Right ventricle myocardium superior (tissue), 1 donor: ENCODE data around the gene USF1. TPM values are rescaled to one million over a fixed set of nuclear protein-coding genes. Genes with fewer than 3 reads are reported as not detected.
A peak's percentile ranks its signal among the peaks of the same experiment; 100 is the strongest.
"Not testable (repeated sequence)": the region's sequence is repeated elsewhere in the genome, so short reads cannot be mapped to it uniquely, and the experiment has no call there.

Experiments
- ATAC-seq: fragments of 200-7000 bp; cut with Tn5 transposase; one replicate; pipeline ENCODE4 v1.9.1; 2020; ENCODE audit warnings: mild to moderate bottlenecking; ENCODE audit not compliant: poor library complexity
- DNase-seq: peaks from one replicate; pipeline ENCODE4 v3.0.0-alpha.2; 2020
- intact Hi-C: fragments of 100-400 bp; cut with DNase I; formaldehyde crosslinking; loops from one replicate; pipeline ENCODE4 v1.11.2; 2022
- total RNA-seq: library from RNA; stranded (reverse); fragmentation: NEBNext Ultra II Directional; extraction: Animal tissue kit (Norgen Biotek cat#: 25700); gene quantifications from one replicate; pipeline ENCODE4 v1.2.1, GENCODE V29; 2021
- donor health status: DM: no; HTN: yes; CAD: no; lungs with severe emphysema.

USF1 gene
- total RNA-seq, 1 donor from 2014 or later, result 28.4 TPM

- intact Hi-C loops, result no loop called here
- ATAC-seq (no peak), DNase-seq (no peak)
These were observed 34.9 kb upstream of the USF1 start for GRCh38 chr1:161080441-161081405.

GRCh38 chr1:161079436-161080110 lies 33.8 kb upstream of the USF1 start:
- DNase-seq (no peak), ATAC-seq (no peak)
- intact Hi-C loops, result no loop called here

- DNase-seq, result no peak
- no peak for ATAC-seq
- intact Hi-C loops, result no loop called here
These were observed 31.6 kb upstream of the USF1 start for GRCh38 chr1:161077426-161077825.

DNA sequence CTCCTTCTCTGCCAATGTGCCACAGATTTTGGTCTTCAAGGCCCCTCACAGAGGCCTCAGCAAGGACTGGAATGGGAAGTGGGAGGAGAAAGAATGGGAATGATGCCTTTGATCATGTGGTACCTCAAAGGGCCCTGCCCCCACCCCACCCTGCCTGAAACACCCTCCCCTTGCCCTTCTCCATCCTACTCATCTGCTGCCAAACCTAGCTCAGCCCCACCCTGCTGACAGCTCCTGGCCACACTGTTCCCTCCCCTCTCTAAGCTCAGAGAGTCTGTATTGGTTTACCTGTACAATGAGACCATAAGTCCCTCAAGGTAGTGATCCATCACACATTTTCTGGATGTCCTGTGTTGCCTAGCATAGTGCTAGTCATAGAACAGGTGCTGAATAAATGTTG lies 30.6 kb upstream of the USF1 start:
- ATAC-seq, result no peak
- no peak for DNase-seq
- intact Hi-C loops, result no loop called here

GRCh38 chr1:161074676-161075368 lies 29.0 kb upstream of the USF1 start:
- intact Hi-C loops, result no loop called here
- no peak for DNase-seq
- ATAC-seq, result no peak

DNA sequence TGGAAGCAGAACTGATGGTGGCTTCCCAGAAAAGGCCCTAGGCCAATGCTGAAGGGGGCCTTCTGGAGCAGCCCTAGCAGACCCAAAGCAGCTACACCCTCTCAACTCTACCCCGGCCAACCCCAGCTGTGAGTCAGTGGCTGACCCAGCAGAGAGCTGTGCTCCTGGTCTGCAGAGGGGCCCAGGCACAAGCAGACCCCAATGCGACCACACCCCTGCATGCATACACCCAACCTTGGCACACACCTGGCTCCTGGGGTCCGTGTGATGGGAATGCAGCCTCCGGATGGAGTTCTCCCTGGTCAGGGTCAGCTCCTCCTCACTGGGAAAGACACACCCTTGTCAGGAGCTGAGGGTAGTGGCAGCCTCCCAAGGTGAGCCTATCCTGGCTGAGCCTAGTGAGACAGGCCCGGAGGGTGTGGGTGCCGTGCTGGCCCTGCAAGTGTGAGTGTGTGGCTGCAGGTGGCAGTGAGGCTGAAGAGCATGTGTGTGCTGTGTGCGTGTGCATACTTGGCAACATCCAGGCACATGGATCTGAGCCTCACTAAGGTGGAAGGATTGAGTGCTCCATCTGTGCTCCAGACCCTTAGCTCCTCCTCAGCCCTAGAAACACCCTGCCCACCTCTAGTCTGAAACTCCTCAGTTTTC lies 27.8 kb upstream of the USF1 start:
- ATAC-seq (no peak), DNase-seq (no peak)
- intact Hi-C loops, result no loop called here

DNA sequence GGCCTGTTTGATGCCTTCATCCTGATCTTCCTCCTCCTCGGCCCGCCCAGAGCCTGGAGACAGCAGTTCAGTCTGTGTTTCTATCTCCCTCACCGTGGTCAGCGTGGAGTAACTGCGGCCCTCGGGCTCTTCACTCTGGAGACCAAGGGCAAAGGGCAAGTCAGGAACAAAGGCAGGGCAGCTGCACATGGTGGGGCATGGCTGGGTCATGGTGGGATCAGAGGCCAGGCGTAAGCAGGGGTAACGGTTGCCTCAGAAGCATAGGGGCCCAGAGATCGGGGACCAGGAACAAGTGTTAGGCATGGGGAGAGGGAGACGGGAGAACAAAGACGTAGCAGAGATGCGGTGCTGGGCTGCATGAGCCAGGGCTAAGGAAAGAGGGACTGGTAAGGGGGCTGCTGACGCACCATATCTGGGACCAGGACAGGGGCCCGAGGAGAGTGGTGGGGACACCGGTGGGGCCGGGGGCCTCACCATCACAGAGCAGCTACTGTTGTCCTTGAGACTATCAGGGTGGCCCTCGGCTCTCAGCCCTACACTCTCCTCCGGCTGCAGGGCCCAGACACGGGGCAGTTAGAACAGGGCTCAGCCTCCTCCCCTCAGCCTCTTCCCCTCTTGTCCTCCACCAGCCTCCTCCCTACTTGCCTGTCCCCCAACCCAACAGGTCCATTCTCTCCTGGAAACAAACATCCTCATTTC lies 27.1 kb upstream of the USF1 start:
- intact Hi-C loops, result no loop called here
- DNase-seq (no peak), ATAC-seq (no peak)

DNA sequence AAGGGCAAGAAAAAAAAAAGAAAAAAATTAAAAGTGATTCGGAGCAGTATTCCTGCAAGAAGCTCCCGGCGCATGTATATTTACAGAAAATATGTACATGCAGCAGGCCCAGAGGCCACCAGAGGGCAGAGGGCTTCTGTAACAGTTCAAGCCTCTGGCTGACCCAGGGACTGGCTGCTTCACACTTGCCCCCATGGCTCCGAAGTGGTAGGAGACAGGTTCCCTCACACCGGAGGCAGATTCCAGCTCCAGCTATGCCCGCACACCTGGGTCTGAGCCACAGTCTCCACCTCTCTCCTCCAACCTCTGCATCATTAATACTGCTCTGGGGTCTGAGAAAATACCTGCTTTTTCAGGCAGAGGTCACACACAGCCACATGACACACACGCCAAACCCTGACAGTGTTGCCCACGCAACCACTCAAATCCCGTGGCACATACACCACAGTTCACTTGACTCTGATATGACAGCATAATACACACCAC lies 26.2 kb upstream of the USF1 start:
- intact Hi-C loops, result no loop called here
- DNase-seq, result peak; percentile 82
- peak; percentile 58 for ATAC-seq

DNA sequence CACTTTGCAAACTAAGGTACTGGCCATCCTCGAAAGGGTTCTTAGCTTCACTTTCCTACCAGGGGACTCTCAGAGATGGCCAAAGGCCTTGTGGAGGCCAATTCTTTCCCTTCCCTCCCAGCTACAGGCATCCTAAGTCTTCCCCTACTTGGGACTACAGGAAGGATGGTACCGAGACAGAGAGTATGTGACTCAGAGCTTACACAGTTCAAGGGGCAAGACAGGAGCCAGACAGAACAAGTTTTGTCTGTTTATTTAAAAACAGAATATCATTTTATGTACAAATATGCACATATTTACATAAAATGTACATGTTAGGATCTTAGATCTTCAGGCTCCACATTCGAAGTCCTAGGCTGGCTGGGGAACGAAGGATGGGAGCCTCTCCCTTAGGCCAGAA lies 25.0 kb upstream of the USF1 start:
- intact Hi-C loops, result no loop called here

DNA sequence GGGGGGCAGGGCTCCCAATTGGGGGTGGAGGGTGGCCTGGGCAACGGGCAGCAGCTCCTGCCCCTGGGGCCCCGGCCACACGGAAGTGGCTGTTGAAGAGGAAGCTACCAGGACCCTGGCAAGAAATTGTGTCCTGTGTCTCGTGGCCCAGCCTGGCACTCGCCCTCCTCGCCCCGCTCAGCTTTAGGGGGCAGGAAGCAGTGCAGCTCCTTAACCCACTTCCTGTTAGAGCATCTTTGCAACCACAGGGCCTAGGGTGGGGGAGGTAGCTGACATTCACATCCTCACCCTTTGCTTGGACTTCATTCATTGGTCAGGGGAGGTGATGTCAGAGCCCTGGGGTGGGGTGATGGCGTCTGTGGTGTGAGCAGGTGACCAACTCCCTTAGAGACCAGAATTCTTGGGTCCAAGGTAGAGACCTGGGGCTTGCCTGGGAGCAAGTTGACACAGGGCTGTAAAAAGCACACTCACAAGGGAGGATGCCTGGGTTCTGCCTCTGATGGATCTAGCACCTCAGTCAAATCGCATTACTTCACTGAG lies 24.0 kb upstream of the USF1 start, which contains the start of gene ARHGAP30:
Gene ARHGAP30, minus strand, starts transcription at position 161 of the 540 bp plus-strand sequence. CDS start 267 bp downstream, outside the sequence.
- ATAC-seq (peak; percentile 74), DNase-seq (peak; percentile 82)
- intact Hi-C loops, result no loop called here

More for the DNA sequence above, 25.0 kb upstream of the USF1 start:
- DNase-seq (no peak), ATAC-seq (no peak)

GRCh38 chr1:161069241-161069640 lies 23.5 kb upstream of the USF1 start:
- intact Hi-C loops, result no loop called here
- DNase-seq (no peak), ATAC-seq (no peak)

DNA sequence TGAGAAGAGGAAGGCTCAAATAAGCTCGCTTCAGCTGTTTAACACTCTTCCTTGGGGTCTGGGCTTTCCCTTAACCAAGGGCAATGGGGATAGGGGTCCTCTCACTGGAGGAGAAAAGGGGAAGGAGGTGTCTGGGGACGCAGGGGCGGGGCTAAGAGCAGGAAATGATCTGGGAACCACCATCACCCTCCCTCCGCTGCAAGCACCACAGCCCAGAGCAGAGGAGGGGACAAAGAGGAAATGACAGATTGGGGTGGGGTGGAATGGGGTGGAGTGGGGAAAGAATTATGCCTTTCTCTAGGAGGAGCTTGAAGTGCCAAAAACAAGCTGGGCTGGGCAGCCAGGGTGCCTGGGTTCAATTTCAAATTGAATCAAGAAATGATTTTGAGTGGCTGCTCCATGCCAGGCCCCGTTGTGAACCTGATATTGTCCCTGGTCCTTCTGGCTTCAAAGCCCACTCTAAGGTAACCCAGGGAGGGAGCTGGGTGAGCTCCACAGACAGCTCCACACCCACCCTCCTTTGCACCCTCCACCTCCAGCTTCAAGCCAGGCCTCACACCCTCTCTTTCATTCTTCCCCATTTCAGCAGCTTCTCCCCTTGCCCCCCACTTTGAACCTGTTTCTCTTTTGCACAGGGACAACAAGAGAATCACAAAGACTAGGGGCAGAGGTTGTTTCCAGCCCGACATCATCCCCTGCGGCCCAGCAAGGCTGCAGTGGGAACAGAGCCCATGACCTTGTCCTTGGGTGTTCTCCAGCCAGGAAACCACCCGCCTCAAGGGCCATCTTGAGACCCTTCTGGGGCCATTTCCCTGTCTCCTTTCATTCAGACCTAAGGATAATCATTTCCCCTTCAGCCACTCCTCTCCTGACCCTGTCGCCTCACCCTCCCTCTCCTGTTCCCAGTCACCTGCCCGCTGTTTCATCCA lies 22.8 kb upstream of the USF1 start:
- DNase-seq (peak; percentile 83), ATAC-seq (peak; percentile 79)
- intact Hi-C loops, result no loop called here

DNA sequence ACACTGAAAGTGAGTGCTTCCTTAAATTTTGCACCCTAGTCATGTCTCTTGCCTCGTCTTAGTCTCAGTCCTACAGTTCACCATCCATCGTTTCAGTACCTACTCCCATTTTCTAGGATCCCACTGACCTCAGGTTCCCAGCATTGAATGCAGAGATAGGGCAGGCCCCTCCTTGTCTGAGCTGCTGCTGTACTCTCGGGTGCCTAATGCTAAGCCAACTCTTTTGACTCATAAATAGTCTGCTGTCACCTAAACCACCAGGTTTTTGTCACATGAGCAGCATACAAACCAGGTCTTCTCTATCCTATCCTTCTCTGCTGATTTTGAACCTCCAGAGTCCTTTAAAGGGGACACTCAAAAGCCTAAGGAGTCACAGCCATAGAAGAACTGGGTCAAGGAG lies 20.9 kb upstream of the USF1 start:
- no peak for ATAC-seq
- DNase-seq, result no peak
- intact Hi-C loops, result no loop called here

GRCh38 chr1:161065681-161066080 lies 19.9 kb upstream of the USF1 start:
- intact Hi-C loops, ATAC-seq, DNase-seq: not testable (repeated sequence)

GRCh38 chr1:161063936-161064335 lies 18.2 kb upstream of the USF1 start:
- intact Hi-C loops, DNase-seq, ATAC-seq: not testable (repeated sequence)

- intact Hi-C loops, result no loop called here
- ATAC-seq, result no peak
These were observed 15.6 kb upstream of the USF1 start for GRCh38 chr1:161061419-161061818.

GRCh38 chr1:161059293-161059692 lies 13.5 kb upstream of the USF1 start:
- no peak for DNase-seq
- ATAC-seq, result no peak
- intact Hi-C loops, result no loop called here

More at GRCh38 chr1:161061419-161061818, 15.6 kb upstream of the USF1 start:
- DNase-seq, result no peak
